Mucosa of rectum (tissue), 2 donors: Measurements from ENCODE around the gene DPYSL3.

Experiments
- H3K27ac ChIP-seq, 2 donors: one replicate each; pipeline ENCODE4 v1.7.0; 2013; ENCODE audit warnings: inconsistent platforms in 2 of 2, low read depth in 2 of 2, low read length in 2 of 2
- H3K27me3 ChIP-seq, 2 donors: one replicate each; pipeline ENCODE4 v1.7.0; 2013; ENCODE audit warnings: low read length in 2 of 2; ENCODE audit not compliant: control insufficient read depth in 2 of 2, insufficient read depth in 2 of 2
- H3K36me3 ChIP-seq, 2 donors: one replicate each; pipeline ENCODE4 v1.7.0; 2013; ENCODE audit warnings: low read length in 2 of 2; ENCODE audit not compliant: control insufficient read depth in 2 of 2, insufficient read depth in 2 of 2
- H3K4me1 ChIP-seq, 2 donors: one replicate each; pipeline ENCODE4 v1.7.0; 2013; ENCODE audit warnings: low read length in 2 of 2, mild to moderate bottlenecking in 1 of 2; ENCODE audit not compliant: control insufficient read depth in 2 of 2, insufficient read depth in 2 of 2
- H3K4me3 ChIP-seq, 2 donors: one replicate each; pipeline ENCODE4 v1.7.0; 2013; ENCODE audit warnings: low read length in 2 of 2
- H3K9ac ChIP-seq, 2 donors: one replicate each; pipeline ENCODE4 v1.7.0; 2013; ENCODE audit warnings: low read length in 2 of 2, low read depth in 1 of 2, mild to moderate bottlenecking in 1 of 2
- H3K9me3 ChIP-seq, 2 donors: one replicate each; pipeline ENCODE4 v1.7.0; 2013; ENCODE audit warnings: low read length in 2 of 2; ENCODE audit not compliant: control insufficient read depth in 2 of 2
- donor health status: healthy.
- donor health status: Normal muscosa, but diverticular disease.

The DPYSL3 gene

DNA sequence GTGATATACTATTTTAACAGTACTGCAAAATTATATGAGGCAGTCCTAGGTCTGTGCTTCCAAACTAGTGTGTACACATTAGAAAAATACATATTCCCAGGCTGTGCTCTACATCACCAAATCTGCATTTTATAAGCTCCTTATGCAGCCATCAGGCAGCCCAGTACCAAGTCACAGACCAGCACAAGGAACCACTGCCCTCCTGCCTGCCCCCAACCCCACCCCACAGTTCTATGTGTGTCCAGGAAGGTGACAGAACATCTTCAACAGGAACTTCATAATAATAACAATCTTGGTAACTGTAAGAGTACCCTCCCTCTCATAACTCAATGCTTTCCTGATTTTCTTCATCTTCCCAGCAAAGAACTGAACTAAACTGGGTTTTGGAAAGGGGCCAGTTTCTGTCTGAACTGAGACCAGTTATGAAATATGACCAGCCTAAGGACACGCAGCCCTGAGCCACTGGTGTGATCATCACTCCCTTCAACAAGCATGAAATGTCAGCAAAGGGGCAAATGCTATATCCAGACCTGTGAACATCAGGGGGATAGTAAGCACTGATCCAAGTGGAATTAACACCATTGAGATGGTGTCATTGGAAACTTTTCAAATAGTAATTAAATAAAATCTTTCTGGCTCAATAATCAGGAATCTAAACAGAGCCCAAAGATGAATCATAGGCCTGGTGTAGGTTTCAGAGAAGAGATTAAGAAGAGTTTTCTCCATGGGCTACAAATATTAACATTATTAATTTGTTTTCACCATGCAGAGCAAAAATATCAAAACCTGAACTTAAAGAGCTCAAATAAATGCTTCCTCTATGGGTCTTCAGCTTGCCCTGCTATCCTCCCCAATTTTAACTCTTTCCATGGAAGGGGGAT is 82.1 kb downstream of the DPYSL3 start:
- Histone ChIP-seq H3K9me3 (no peaks in the 10 kb centered on the region), H3K4me1 (no peaks in the 10 kb centered on the region), H3K9ac (no peak overlapping the region), H3K27me3 (no peaks in the 10 kb centered on the region), H3K27ac (no peak overlapping the region), H3K36me3 (no peaks in the 10 kb centered on the region), H3K4me3 (no peak overlapping the region)

GRCh38 chr5:147426640-147427327 is 83.1 kb downstream of the DPYSL3 start:
- Histone ChIP-seq H3K9ac (no peak overlapping the region), H3K4me1 (no peaks in the 10 kb centered on the region), H3K4me3 (no peak overlapping the region), H3K27ac (no peak overlapping the region), H3K27me3 (no peaks in the 10 kb centered on the region), H3K36me3 (no peaks in the 10 kb centered on the region), H3K9me3 (no peaks in the 10 kb centered on the region)

DNA sequence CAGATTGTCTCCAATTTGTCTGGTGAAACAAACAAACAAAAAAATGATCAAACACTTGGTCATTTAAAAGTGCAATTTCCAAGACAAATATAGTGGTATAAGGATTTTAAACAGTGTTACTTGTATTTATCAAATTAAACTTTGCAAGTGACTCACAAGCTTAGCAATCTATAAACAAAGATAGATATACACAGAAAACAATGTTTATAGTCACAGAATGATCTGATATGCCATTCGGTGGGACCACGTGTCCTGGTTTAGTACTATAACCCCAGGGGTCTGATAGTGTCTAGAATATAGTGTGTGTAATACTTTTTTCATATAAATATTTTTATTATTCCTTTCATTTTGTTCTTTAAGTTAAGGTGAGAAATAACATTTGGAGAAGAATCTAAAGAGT is 91.3 kb downstream of the DPYSL3 start:
- H3K4me3 ChIP-seq, result no peak overlapping the region
- no peak overlapping the region for H3K9ac ChIP-seq
- no peak overlapping the region for H3K27ac ChIP-seq
- H3K27me3 ChIP-seq, result no peaks in the 10 kb centered on the region
- H3K36me3 ChIP-seq, result peaks cover 0 to 4% of the 10 kb centered on the region in 2 donors
- peaks cover 7 to 17% of the 10 kb centered on the region in 2 donors for H3K4me1 ChIP-seq
- H3K9me3 ChIP-seq, result no peaks in the 10 kb centered on the region

- peak overlapping the region; percentile 17 to 24 for H3K4me3 ChIP-seq
- H3K36me3 ChIP-seq, result peaks cover 0 to 4% of the 10 kb centered on the region in 2 donors
- H3K27me3 ChIP-seq, result no peaks in the 10 kb centered on the region
- no peaks in the 10 kb centered on the region for H3K9me3 ChIP-seq
- peaks cover 7 to 17% of the 10 kb centered on the region in 2 donors for H3K4me1 ChIP-seq
- H3K9ac ChIP-seq, result no peak overlapping the region
- peak overlapping the region; percentile 44 to 55 for H3K27ac ChIP-seq
These were observed 92.6 kb downstream of the DPYSL3 start for GRCh38 chr5:147417135-147417813.

DNA sequence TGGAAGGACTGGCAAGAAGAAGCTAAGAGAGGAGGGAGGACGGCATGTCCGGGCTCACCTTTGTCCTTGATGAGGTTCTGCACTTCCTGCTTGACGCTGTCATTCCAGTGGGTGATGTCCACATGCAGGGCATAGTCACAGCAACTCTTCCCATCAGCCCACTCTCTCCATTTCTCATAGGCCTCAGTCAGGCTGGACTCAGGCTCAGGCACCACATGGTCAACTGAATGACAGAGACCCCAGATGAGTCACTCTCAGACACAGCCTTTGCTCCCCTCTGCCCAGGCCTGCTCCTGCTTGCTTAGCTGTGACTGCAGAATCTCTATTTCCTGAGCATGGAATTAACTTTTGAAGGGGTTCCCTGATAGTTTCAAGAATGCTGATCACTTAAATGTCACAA is 94.2 kb downstream of the DPYSL3 start:
- H3K36me3 ChIP-seq, result peaks cover 0 to 4% of the 10 kb centered on the region in 2 donors
- no peaks in the 10 kb centered on the region for H3K9me3 ChIP-seq
- H3K4me3 ChIP-seq, result no peak overlapping the region
- H3K9ac ChIP-seq, result no peak overlapping the region
- peaks cover 7 to 17% of the 10 kb centered on the region in 2 donors for H3K4me1 ChIP-seq
- no peaks in the 10 kb centered on the region for H3K27me3 ChIP-seq
- no peak overlapping the region for H3K27ac ChIP-seq

DNA sequence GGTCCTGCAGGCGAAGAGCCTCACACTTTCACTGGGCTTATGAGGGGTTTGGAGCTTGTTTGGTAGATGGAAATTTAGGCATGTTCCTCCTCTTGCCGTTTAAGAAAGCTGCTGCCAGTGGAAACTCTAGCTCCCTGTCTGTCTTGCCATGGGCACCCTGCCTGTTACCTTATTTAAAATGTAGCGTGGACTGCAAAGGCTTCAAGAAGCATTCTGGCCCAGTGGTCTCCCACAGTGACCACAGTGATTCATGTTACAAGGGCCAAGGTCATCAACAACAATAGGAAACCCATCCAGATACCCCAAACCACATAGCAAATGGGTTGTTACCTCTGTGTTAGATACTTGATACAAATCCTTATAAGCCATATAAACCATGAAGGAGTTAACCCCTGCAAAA is 96.6 kb downstream of the DPYSL3 start:
- Histone ChIP-seq H3K27ac (no peak overlapping the region), H3K4me1 (peaks cover 7 to 17% of the 10 kb centered on the region in 2 donors), H3K27me3 (no peaks in the 10 kb centered on the region), H3K9ac (no peak overlapping the region), H3K9me3 (no peaks in the 10 kb centered on the region), H3K4me3 (no peak overlapping the region), H3K36me3 (peaks cover 0 to 4% of the 10 kb centered on the region in 2 donors)

DNA sequence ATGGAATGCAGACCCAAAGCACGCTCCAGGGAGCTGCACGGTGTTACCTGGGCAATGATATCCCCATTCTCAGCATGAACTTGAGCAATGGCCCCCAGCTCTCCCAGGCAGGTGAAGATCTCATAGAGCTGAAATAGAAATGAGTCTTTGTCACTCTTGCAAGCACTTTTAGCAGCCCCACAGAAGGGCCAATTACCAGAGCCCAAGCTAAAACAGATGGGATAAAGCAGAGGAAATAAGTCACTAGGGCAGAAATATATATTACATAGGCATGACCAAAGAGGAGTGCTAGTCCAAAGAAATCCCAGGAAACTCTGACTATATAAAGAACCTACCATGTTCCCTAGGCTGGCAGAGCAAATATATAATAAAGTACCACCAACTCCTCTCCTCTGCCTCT is 97.3 kb downstream of the DPYSL3 start:
- Histone ChIP-seq H3K4me1 (peaks cover 7 to 13% of the 10 kb centered on the region in 2 donors), H3K27ac (no peak overlapping the region), H3K36me3 (peaks cover 0 to 4% of the 10 kb centered on the region in 2 donors), H3K9me3 (no peaks in the 10 kb centered on the region), H3K4me3 (no peak overlapping the region), H3K27me3 (no peaks in the 10 kb centered on the region), H3K9ac (no peak overlapping the region)

- Histone ChIP-seq H3K9me3 (no peaks in the 10 kb centered on the region), H3K4me1 (peaks cover 4 to 5% of the 10 kb centered on the region in 2 donors), H3K27ac (no peak overlapping the region), H3K9ac (no peak overlapping the region), H3K4me3 (no peak overlapping the region), H3K27me3 (no peaks in the 10 kb centered on the region), H3K36me3 (peaks cover 0 to 4% of the 10 kb centered on the region in 2 donors)
These were observed 98.2 kb downstream of the DPYSL3 start for GRCh38 chr5:147411359-147412319.

- H3K9ac ChIP-seq, result no peak overlapping the region
- H3K4me1 ChIP-seq, result no peaks in the 10 kb centered on the region
- no peak overlapping the region for H3K4me3 ChIP-seq
- no peaks in the 10 kb centered on the region for H3K27me3 ChIP-seq
- no peaks in the 10 kb centered on the region for H3K9me3 ChIP-seq
- peaks cover 0 to 4% of the 10 kb centered on the region in 2 donors for H3K36me3 ChIP-seq
- no peak overlapping the region for H3K27ac ChIP-seq
These were observed 99.1 kb downstream of the DPYSL3 start for GRCh38 chr5:147410496-147411358.
